ENCODE results near the gene RERE. TPM values are rescaled to one million over a fixed set of nuclear protein-coding genes. Genes with fewer than 3 reads are reported as not detected.

RERE gene
- total RNA-seq, 4 donors from 2014 or later: 118 to 244 (median 131) TPM

DNA sequence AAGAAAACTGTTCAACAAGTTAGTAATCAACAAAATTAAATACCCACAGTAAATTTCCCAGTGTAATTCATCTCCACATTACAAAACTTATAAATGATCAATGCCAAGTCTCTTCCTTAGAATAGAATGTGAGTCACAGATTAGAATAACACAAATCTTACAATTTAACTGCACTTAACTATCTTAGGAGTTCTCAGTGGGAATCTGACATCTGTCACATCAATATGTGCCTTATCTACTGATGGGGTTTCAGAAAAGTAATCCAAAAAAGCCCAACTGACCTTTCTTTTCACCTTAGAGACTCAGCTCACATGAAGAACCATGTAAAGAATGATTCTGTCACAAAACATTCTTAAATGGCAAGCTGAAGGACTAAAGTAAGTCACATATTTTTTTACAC, 141.4 kb downstream of the RERE start:
- H3K4me1 ChIP-seq: peaks cover 8 to 10% of the 10 kb centered on the region in 2 donors
- no peak for DNase-seq
- H3K4me3 ChIP-seq (replicated peaks in 1 of 3): no peak overlapping the region
- intact Hi-C loops (cut with DNase I): loop anchor here (10.0 kb wide), 1 partner anchor 111 kb away; no protein-coding TSS in a partner anchor
- TF ChIP-seq POLR2A (IDR thresholded peaks at IDR 0.05): no peak
- TF ChIP-seq, protein P1, sequence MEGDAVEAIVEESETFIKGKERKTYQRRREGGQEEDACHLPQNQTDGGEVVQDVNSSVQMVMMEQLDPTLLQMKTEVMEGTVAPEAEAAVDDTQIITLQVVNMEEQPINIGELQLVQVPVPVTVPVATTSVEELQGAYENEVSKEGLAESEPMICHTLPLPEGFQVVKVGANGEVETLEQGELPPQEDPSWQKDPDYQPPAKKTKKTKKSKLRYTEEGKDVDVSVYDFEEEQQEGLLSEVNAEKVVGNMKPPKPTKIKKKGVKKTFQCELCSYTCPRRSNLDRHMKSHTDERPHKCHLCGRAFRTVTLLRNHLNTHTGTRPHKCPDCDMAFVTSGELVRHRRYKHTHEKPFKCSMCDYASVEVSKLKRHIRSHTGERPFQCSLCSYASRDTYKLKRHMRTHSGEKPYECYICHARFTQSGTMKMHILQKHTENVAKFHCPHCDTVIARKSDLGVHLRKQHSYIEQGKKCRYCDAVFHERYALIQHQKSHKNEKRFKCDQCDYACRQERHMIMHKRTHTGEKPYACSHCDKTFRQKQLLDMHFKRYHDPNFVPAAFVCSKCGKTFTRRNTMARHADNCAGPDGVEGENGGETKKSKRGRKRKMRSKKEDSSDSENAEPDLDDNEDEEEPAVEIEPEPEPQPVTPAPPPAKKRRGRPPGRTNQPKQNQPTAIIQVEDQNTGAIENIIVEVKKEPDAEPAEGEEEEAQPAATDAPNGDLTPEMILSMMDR (IDR thresholded peaks at IDR 0.05): no peak
- H3K27me3 ChIP-seq: no peaks in the 10 kb centered on the region
- no peaks in the 10 kb centered on the region for H3K36me3 ChIP-seq
- H3K9me3 ChIP-seq: no peaks in the 10 kb centered on the region
- no peak overlapping the region for H3K27ac ChIP-seq

- intact Hi-C loops (cut with DNase I): loop anchor here (10.0 kb wide), 1 partner anchor 110 kb away; no protein-coding TSS in a partner anchor
These were observed 142.5 kb downstream of the RERE start for GRCh38 chr1:8674912-8675311.

GRCh38 chr1:8674481-8674880, 143.0 kb downstream of the RERE start:
- TF ChIP-seq, protein P1 (IDR thresholded peaks at IDR 0.05): no peak
- no peak for TF ChIP-seq POLR2A (IDR thresholded peaks at IDR 0.05)
- H3K27ac ChIP-seq: no peak overlapping the region
- no peak overlapping the region for H3K4me3 ChIP-seq (replicated peaks in 1 of 3)
- intact Hi-C loops (cut with DNase I): loop anchor here (10.0 kb wide), 1 partner anchor 110 kb away; no protein-coding TSS in a partner anchor
- peaks cover 14 to 24% of the 10 kb centered on the region in 2 donors for H3K4me1 ChIP-seq
- no peaks in the 10 kb centered on the region for H3K27me3 ChIP-seq
- no peaks in the 10 kb centered on the region for H3K9me3 ChIP-seq
- DNase-seq: no peak
- H3K36me3 ChIP-seq: no peaks in the 10 kb centered on the region
- 95 to 97% methylated on average over 4 of the region's 4 CpGs for WGBS, 2 donors

More at GRCh38 chr1:8674912-8675311, 142.5 kb downstream of the RERE start:
- no peak overlapping the region for H3K4me3 ChIP-seq (replicated peaks in 1 of 3)
- no peaks in the 10 kb centered on the region for H3K9me3 ChIP-seq
- WGBS, 2 donors: 87 to 88% methylated on average over 2 of the region's 2 CpGs
- no peak overlapping the region for H3K27ac ChIP-seq
- DNase-seq: no peak
- H3K4me1 ChIP-seq: peaks cover 11 to 20% of the 10 kb centered on the region in 2 donors
- H3K36me3 ChIP-seq: no peaks in the 10 kb centered on the region
- no peaks in the 10 kb centered on the region for H3K27me3 ChIP-seq
- TF ChIP-seq POLR2A (IDR thresholded peaks at IDR 0.05): no peak
- TF ChIP-seq, protein P1 (IDR thresholded peaks at IDR 0.05): no peak

DNA sequence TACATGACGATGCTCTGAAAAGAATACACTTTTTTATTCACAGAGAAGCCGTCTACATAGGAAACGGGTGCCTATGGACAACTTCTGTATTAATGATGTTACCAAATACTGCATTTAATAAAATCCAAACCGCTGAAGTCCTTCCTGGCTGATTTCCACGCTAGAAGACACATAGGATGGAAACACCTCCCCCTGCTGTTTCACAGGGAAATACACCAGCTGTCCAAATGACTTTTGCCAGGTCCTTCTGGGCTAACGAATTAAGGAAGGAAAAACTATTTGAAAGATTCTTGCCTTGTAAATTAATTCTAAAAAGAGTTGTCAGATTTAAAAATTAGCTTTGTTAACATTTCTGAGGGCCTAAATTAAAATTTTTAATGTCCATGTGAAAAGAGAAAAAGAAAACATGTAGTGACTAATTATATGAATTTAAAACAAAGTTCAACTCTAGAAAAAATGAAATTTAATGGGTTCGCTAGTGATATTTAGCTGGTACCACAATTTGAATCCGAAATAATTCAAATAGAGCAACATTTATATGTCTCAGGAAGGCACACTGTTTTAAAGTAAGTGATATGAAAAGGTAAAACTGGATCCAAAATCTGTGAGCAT, 146.0 kb downstream of the RERE start:
- TF ChIP-seq, protein P1 (IDR thresholded peaks at IDR 0.05): peak; percentile 54 to 84 (median 70)
- no peak for TF ChIP-seq POLR2A (IDR thresholded peaks at IDR 0.05)
- DNase-seq: peak; percentile 32 to 37
- WGBS, 2 donors: 38 to 40% methylated on average over 8 of the region's 8 CpGs
- Histone ChIP-seq H3K4me1 (peaks cover 22 to 46% of the 10 kb centered on the region in 2 donors), H3K9me3 (no peaks in the 10 kb centered on the region), H3K4me3 (replicated peaks in 1 of 3) (no peak overlapping the region), H3K27me3 (no peaks in the 10 kb centered on the region), H3K27ac (no peak overlapping the region), H3K36me3 (no peaks in the 10 kb centered on the region)
- intact Hi-C loops (cut with DNase I): loop anchor here (10.0 kb wide), 1 partner anchor 107 kb away; no protein-coding TSS in a partner anchor

GRCh38 chr1:8670371-8670818, 147.0 kb downstream of the RERE start:
- Histone ChIP-seq H3K27me3 (no peaks in the 10 kb centered on the region), H3K9me3 (no peaks in the 10 kb centered on the region), H3K4me3 (replicated peaks in 1 of 3) (no peak overlapping the region), H3K36me3 (no peaks in the 10 kb centered on the region), H3K4me1 (peaks cover 32 to 56% of the 10 kb centered on the region in 2 donors), H3K27ac (no peak overlapping the region)
- intact Hi-C loops (cut with DNase I): loop anchor here (10.0 kb wide), 1 partner anchor 106 kb away; no protein-coding TSS in a partner anchor
- no peak for DNase-seq
- WGBS, 2 donors: 57 to 72% methylated on average over 2 of the region's 2 CpGs
- TF ChIP-seq POLR2A (IDR thresholded peaks at IDR 0.05): no peak
- TF ChIP-seq, protein P1 (IDR thresholded peaks at IDR 0.05): no peak

Data from thyroid gland (tissue), 4 donors.